GM21390 (cell line): ENCODE measurements around the gene SNX2.
"Not testable (repeated sequence)": the region's sequence is repeated elsewhere in the genome, so short reads cannot be mapped to it uniquely, and the experiment has no call there.

Experiments used
- ATAC-seq: cut with Tn5 transposase; IDR thresholded peaks from one replicate; pipeline ENCODE4 v1.9.1; 2021; ENCODE audit not compliant: unreplicated experiment

The SNX2 gene, protein sequence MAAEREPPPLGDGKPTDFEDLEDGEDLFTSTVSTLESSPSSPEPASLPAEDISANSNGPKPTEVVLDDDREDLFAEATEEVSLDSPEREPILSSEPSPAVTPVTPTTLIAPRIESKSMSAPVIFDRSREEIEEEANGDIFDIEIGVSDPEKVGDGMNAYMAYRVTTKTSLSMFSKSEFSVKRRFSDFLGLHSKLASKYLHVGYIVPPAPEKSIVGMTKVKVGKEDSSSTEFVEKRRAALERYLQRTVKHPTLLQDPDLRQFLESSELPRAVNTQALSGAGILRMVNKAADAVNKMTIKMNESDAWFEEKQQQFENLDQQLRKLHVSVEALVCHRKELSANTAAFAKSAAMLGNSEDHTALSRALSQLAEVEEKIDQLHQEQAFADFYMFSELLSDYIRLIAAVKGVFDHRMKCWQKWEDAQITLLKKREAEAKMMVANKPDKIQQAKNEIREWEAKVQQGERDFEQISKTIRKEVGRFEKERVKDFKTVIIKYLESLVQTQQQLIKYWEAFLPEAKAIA

GRCh38 chr5:122774861-122775549, at the start of gene SNX2:
Gene SNX2 (plus strand): TSS chr5:122775080. CDS start chr5:122775104, 24 bp downstream.
- peak; percentile 91 for ATAC-seq

DNA sequence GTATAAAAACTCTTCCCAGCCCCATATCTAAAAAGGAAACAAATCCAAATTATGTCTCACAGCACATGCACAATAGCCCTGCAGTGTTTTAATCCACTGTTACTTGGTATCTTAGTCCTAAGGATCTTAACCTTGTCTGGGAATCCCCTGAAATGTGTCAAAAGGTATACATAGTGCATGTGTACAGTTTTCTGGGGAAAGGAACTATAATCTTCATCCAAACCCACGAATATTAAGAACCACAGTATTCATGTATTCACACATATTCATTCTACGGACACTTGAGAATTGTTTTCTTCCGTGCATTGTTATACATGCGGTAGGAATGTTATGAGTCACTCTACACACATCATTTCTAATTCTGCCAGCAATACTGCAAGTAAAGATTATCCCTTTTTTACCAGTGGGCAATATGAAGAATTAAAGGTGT, 47.8 kb upstream of the SNX2 start:
- peak; percentile 41 for ATAC-seq

- peak; percentile 53 for ATAC-seq
Measured at GRCh38 chr5:122730037-122730436, 44.8 kb upstream of the SNX2 start.

GRCh38 chr5:122730456-122730855, 44.4 kb upstream of the SNX2 start:
- no peak for ATAC-seq

- peak; percentile 80 for ATAC-seq
Measured at GRCh38 chr5:122736086-122736845, 38.6 kb upstream of the SNX2 start.

- no peak for ATAC-seq
Measured at GRCh38 chr5:122738088-122738487, 36.8 kb upstream of the SNX2 start.

GRCh38 chr5:122741681-122742080, 33.2 kb upstream of the SNX2 start:
- no peak for ATAC-seq

GRCh38 chr5:122743261-122743660, 31.6 kb upstream of the SNX2 start:
- ATAC-seq = no peak

DNA sequence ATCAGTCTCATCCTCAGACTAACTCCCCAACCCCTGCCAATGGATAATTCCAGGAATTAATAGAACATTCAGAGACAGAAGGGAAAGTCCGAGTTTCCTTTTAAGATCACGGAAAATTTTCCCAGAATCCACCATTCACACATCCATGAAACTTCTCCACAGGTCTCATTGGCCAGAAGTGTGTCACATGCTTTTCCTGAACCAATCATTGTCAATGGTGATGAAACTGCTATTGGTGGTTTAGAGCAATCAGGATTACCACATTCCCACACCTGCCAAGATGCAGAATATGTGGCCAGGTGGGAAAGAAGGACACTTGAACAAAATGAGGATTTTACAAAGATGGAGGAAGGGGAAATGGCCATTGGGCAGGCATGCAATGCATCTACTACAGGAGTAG, 29.3 kb upstream of the SNX2 start:
- ATAC-seq = no peak

DNA sequence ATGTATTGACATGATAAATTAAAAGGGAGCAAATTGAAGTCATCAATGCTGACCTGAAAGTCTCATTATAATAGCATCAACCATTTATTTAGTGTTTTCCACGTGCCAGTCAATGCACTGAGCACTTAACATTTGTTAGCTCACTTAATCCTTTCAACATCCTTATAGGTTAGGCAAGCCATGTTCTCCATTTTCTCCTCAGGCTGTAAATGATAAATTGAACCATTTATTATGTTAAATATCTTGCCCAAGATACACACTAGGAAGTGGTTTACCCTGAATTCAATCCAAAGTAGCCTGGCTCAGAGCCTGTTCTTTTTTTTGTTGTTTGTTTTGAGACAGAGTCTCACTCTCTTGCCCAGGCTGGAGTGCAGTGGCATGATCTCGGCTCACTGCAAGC, 25.0 kb upstream of the SNX2 start:
- no peak for ATAC-seq

- no peak for ATAC-seq
Measured at GRCh38 chr5:122751293-122751782, 23.5 kb upstream of the SNX2 start.

- no peak for ATAC-seq
Measured at GRCh38 chr5:122753500-122753899, 21.4 kb upstream of the SNX2 start.

DNA sequence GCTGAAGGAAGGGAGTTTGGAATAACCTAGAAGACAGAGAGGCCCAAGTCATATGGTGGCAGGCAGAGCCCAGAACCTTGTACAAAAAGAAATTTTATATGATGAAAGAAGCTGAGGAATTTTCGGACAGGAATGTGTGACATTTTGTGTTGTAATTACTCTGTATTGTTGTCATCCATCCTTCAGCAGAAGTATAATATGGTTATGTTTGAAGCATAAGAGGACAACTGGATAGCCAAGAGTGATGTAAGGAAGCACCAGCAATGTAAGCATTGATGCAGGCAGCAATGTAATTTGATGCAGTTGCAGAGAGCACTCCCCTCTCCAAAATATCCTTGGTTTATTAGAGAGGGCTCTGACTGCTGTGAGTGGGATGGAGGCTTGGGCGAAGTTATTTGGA, 19.1 kb upstream of the SNX2 start:
- no peak for ATAC-seq

DNA sequence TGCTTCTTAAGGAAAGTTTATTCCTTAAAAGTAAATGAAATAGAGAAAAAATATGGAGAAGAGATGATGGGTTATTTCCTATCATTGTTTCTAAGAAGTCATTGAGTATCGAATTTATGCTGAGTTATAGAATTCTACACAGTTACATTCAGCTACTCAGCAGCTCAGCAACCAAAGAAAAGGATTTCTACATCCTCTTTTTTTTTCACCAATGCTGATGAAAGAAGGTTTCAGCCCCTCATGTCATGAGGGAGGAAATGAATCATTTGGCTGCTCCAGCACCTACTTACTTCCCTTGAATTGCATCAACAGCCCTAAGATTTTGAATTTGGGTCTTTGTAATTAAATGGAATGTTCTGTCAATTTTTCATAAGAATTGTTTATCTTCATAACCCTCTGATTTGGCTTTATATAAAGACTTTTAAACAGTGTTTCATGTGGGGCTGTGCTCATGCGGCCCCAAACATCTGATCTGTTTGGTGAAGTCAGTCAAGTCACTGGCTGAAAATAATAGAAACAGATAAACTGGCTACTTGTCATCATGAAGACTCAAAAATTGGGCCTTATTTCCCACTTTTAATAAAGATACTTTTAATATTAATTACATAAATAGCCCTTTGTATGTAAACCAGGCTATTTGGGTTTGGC, 18.5 kb upstream of the SNX2 start:
- peak; percentile 77 for ATAC-seq

- ATAC-seq = peak; percentile 64
Measured at GRCh38 chr5:122757285-122757684, 17.6 kb upstream of the SNX2 start.

- ATAC-seq = no peak
Measured at GRCh38 chr5:122759241-122760070, 15.4 kb upstream of the SNX2 start.

GRCh38 chr5:122760236-122760635, 14.6 kb upstream of the SNX2 start:
- ATAC-seq = no peak

GRCh38 chr5:122761115-122761514, 13.8 kb upstream of the SNX2 start:
- no peak for ATAC-seq

- not testable (repeated sequence) for ATAC-seq
Measured at GRCh38 chr5:122761896-122762295, 13.0 kb upstream of the SNX2 start.

DNA sequence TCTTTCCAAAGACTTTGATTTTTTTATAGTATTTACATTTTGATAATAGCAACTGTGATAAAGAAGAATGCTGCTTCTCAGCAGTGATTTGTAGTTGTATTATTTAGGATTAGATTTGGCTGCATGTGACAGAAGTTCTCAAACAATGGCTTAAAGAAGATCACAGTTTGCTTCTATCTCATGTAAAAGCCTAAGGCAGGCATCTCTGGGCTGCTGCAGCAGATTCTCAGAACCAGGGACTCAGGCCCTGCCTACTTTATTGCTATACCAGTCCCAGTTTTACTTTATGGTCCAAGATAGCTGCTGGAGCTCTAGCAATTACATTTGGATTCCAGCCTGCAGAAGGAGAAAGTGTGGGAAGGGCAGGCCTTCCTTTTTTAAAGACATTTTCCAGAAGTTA, 8.8 kb upstream of the SNX2 start:
- no peak for ATAC-seq
